COR-L47 (cell line): ENCODE data around the gene FBXO39.
"Not testable (repeated sequence)": the region's sequence is repeated elsewhere in the genome, so short reads cannot be mapped to it uniquely, and the experiment has no call there.

Experiments used
- DNase-seq: peaks from one replicate; lab custom pipeline; 2025; lab: John Stamatoyannopoulos, UW

FBXO39 gene

GRCh38 chr17:6793748-6794493 is 17.9 kb downstream of the FBXO39 start:
- no peak for DNase-seq

DNA sequence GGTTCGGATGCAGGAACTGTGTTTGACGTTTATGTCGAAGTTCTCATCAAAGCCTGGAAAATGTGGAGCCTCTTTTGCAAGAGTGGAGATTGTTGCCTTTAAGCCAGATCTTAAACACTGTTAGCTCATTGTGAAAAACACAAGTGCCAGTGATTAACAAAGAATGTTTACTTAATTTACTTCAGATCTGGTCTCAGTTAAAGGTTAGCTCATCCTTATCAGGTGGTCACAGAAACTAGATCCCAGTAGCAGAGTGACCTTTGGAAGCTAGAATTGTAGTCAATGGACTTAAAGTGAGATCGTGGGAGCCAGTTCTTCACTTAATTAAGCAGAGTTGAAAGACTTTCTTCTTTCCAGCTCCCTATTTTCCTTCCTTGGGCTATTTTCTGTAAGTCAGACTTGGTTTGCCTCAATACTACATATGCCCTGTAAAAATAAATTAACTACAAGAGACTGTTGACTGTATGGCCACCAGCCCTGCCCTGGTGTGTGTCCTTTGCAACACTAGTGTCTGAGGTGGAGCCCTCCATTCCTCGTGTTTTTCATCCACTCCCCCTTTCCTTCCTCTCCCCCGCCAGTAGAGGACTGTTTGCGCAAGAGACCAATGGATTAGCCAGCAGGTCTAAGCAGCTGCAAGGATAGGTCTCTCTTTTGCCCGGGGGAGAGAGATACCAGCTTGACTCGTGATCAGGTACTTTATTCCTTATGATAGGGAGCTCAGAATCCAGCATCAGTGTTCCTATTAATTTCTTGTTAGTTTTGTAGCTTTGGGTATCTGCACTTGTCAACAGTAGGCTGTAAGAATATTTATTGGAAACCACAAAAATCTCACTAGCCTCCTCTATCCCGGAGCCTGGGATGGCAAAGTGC is 20.2 kb downstream of the FBXO39 start:
- no peak for DNase-seq

DNA sequence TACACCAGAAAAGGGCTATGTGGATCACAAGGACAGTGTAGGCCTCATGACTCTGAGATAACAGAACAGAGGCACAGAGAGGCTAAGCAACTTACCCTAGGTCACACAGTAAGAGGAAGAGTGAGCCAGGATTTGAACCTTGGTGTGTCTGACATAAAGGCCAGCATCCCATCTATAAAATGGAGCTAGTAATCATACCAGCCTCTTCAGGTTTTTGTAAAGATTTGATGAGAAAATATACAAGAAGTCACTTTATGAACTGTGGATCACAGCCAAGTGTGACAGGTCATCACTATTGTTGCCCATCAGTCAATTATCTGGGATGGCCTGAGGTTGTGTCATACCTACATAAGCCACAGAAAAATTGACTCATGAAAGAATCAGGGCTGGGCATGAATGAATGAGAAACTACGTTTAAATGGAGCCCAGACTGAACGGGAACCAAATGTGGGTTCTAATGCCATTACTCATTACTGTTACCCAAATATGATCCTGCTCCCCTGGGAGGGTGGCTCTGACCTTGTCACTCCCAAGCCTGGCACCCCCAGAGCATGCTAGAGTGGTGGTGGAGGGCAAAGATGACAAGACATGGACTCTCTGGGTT is 21.0 kb downstream of the FBXO39 start:
- no peak for DNase-seq

- DNase-seq = no peak
Observed at GRCh38 chr17:6797718-6798351, 21.8 kb downstream of the FBXO39 start.

- DNase-seq = no peak
Observed at GRCh38 chr17:6799738-6800137, 23.7 kb downstream of the FBXO39 start.

GRCh38 chr17:6800422-6801027 is 24.5 kb downstream of the FBXO39 start:
- DNase-seq = no peak

DNA sequence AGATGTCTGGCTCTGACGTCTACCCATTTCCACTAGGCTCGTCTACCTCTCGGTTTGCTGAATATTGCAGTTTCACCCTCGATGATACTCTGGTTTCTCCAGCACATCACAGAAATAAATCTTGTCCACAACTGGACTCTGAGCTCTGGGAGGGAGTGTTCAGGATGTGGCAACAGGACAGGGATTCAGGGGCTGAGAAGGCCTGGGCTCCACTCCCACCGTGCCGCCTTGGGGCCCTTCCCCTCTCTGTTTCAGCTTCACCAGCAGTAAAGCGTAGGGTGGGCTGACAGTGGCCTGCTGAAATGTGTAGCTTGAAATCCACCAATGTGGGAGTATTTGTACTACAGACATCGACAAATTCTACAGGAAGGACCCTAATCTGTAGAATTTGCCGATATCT is 35.5 kb downstream of the FBXO39 start:
- no peak for DNase-seq

DNA sequence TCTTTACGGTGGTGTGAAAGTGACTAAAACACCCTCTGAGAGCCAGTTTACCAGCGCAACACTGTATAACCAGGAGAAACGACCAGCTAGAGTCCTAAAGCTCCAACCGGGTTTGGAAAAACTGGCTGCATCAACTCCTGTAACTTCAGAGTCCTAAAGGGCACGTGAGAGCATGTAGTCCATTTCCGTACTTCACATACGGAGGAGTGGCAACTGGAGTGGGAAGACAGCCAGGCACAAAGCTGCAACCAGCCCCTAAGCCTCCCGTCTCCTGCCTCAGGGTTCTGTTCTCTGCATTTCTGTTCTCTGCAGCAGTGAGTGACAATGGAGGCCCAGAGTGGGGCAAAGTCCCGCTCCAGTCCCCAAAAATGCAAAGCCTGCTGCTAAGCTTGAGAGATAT is 36.3 kb downstream of the FBXO39 start:
- no peak for DNase-seq

DNA sequence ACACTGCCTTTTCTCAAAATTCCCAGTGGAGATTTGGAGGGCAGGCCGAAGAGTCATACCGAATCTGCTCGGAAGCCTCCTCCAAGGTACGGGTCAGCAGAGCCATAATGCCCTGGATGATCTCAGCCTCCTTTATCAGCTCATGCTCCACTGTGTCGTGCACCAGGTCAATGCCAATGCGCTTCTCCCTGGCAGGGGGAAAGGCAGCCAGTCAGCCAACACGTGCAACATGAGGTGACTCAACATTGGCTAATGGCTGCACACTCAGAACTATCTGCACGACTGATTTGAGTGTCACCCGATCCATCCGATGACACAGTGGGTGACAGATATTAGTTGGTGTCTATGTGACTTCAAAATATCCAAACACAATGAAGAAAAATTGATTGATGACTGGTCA is 39.8 kb downstream of the FBXO39 start:
- DNase-seq = no peak

- not testable (repeated sequence) for DNase-seq
Observed at GRCh38 chr17:6816368-6816767, 40.4 kb downstream of the FBXO39 start.

GRCh38 chr17:6818938-6819337 is 42.9 kb downstream of the FBXO39 start:
- DNase-seq = no peak

GRCh38 chr17:6823011-6823442 is 47.0 kb downstream of the FBXO39 start:
- no peak for DNase-seq

DNA sequence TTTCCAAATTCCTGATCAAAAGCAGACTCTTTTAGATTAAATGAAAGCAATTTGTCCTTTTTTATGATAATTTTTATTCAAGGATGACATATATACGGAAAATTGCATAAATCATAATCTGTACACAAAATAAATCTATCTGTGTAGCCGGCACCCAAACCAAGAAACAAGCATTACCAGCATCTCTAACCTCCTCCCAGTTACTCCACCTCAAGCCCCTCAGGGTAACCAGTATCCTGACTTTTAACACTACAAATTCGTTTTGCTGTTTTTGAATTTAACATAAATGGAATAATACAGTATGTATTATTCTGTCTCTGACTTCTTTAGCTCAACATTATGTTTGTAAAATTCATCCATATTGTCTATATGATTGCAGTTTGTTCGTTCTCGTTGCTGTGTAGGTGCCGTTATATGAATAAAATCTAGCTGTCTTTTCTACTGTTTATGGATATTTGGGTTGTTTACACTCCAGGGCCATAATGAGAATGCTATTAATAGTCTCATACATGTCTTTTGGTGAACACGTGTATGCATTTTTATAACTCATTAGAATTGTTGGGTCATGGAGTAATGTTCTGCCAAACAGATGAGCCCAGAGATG is 54.5 kb downstream of the FBXO39 start:
- DNase-seq = no peak

- no peak for DNase-seq
Observed at GRCh38 chr17:6831661-6832263, 55.7 kb downstream of the FBXO39 start, which contains the start of gene TEKT1. TEKT1 (minus strand) TSS chr17:6831729; CDS start chr17:6830376, 1,353 bp downstream.
